ENCODE measurements around the gene INO80B. TPM values are rescaled to one million over a fixed set of nuclear protein-coding genes. Genes with fewer than 3 reads are reported as not detected.
A peak's percentile ranks its signal among the peaks of the same experiment; 100 is the strongest.
"Not testable (repeated sequence)": the region's sequence is repeated elsewhere in the genome, so short reads cannot be mapped to it uniquely, and the experiment has no call there.

Gene INO80B
- polyA plus RNA-seq, 2 donors, result 33.4 to 44.9 TPM

DNA sequence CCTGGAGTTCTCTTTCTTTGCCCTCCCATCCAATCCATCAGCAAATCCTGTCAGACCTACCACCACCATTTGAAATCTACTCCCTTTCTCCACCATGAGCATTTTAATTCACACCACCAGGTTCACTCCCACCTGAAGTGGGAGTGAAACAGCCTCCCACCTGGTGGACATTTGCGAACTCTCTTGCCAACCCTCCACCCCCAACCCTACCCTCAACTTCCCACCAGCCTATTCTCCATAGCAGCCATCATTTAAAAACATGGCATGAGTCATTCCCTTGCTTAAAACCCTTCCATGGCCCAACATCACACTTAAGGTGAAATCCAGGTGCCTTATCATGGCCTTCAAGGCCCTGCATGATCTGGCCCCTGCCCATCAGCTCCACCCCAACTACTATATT, 16.6 kb upstream of the INO80B start:
- 91 to 92% methylated on average over 1 of the region's 1 CpG for WGBS, 2 donors
- Histone ChIP-seq H3K36me3 (ENCODE audit: control insufficient read depth in 2 of 2, insufficient read depth in 2 of 2, low read length in 1 of 2) (peaks cover 0 to 6% of the 10 kb centered on the region in 2 donors), H3K27ac (ENCODE audit: low read depth in 2 of 2, low read length in 1 of 2) (no peak overlapping the region), H3K9me3 (ENCODE audit: control insufficient read depth in 2 of 2, insufficient read depth in 1 of 2, low read depth in 1 of 2, low read length in 1 of 2) (no peaks in the 10 kb centered on the region), H3K4me3 (ENCODE audit: low read depth in 1 of 2, low read length in 2 of 2) (no peak overlapping the region), H3K4me1 (ENCODE audit: control insufficient read depth in 2 of 2, insufficient read depth in 2 of 2, low read length in 1 of 2) (peaks cover 12 to 13% of the 10 kb centered on the region in 2 donors), H3K27me3 (ENCODE audit: control insufficient read depth in 1 of 2, insufficient read depth in 2 of 2, low read length in 2 of 2) (no peaks in the 10 kb centered on the region)

DNA sequence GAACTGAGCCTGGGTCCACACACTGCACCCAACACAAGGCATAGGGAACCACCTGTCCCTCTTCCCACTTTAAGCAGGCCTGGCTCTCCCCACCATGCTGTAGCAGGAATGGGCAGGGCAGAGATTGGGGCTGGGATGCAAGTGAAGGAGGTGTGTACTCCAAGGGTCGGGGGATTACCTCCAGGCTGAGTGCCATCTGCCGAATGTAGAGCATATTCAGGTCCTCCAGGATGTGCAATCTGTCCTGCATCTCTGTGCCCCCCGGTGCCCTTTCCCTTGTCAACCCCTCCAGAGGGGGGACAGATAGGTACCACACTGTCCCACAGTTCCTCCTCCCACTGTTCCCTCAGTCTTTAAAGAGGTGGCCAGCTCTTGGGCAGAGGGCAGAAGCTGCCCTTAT, 15.5 kb upstream of the INO80B start:
- Histone ChIP-seq H3K4me3 (ENCODE audit: low read depth in 1 of 2, low read length in 2 of 2) (peak overlapping the region; percentile 14 to 55), H3K27ac (ENCODE audit: low read depth in 2 of 2, low read length in 1 of 2) (peak overlapping the region in 1 of 2 donors; percentile 33)
- WGBS, 2 donors, result 26 to 45% methylated on average over 3 of the region's 3 CpGs

DNA sequence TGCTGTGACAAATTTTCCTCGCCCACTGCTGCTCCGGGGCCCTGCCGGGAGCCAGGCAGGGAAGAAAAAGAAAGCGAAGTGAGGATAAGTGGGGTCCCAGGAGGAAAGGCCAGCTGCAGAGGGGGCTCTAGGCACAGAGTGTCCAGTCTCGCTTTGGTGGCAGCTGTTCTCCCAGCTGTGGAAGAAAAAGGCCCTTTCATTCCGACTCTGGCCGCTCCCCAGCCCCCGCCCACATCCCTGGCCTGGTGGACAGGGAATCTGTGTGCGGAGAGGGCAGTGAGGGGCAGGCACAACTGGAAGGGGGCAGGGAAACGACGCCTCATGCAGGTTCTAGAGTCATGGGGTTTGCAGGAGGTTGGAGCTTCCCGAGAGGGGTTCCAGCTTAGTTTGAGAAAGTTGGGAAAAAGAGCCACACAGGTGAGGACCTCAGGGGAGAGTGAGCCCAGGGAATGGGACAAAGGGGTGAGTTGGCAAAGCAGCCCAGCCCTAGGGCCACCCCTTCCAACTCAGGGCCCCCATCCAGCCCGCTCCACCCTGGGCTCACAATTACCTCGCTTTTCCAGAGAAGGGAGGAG, 15.0 kb upstream of the INO80B start:
- WGBS, 2 donors, result 18 to 21% methylated on average over 13 to 14 of the region's 14 CpGs
- H3K4me1 ChIP-seq (ENCODE audit: control insufficient read depth in 2 of 2, insufficient read depth in 2 of 2, low read length in 1 of 2), result peaks cover 12 to 13% of the 10 kb centered on the region in 2 donors
- H3K36me3 ChIP-seq (ENCODE audit: control insufficient read depth in 2 of 2, insufficient read depth in 2 of 2, low read length in 1 of 2), result peaks cover 0 to 6% of the 10 kb centered on the region in 2 donors
- H3K9me3 ChIP-seq (ENCODE audit: control insufficient read depth in 2 of 2, insufficient read depth in 1 of 2, low read depth in 1 of 2, low read length in 1 of 2), result no peaks in the 10 kb centered on the region
- H3K27me3 ChIP-seq (ENCODE audit: control insufficient read depth in 1 of 2, insufficient read depth in 2 of 2, low read length in 2 of 2), result no peaks in the 10 kb centered on the region
- H3K27ac ChIP-seq (ENCODE audit: low read depth in 2 of 2, low read length in 1 of 2), result peak overlapping the region; percentile 66 to 88
- peak overlapping the region; percentile 55 to 63 for H3K4me3 ChIP-seq (ENCODE audit: low read depth in 1 of 2, low read length in 2 of 2)

More for the DNA sequence above, 15.5 kb upstream of the INO80B start:
- H3K9me3 ChIP-seq (ENCODE audit: control insufficient read depth in 2 of 2, insufficient read depth in 1 of 2, low read depth in 1 of 2, low read length in 1 of 2), result no peaks in the 10 kb centered on the region
- peaks cover 12 to 13% of the 10 kb centered on the region in 2 donors for H3K4me1 ChIP-seq (ENCODE audit: control insufficient read depth in 2 of 2, insufficient read depth in 2 of 2, low read length in 1 of 2)
- H3K36me3 ChIP-seq (ENCODE audit: control insufficient read depth in 2 of 2, insufficient read depth in 2 of 2, low read length in 1 of 2), result peaks cover 0 to 6% of the 10 kb centered on the region in 2 donors
- H3K27me3 ChIP-seq (ENCODE audit: control insufficient read depth in 1 of 2, insufficient read depth in 2 of 2, low read length in 2 of 2), result no peaks in the 10 kb centered on the region

DNA sequence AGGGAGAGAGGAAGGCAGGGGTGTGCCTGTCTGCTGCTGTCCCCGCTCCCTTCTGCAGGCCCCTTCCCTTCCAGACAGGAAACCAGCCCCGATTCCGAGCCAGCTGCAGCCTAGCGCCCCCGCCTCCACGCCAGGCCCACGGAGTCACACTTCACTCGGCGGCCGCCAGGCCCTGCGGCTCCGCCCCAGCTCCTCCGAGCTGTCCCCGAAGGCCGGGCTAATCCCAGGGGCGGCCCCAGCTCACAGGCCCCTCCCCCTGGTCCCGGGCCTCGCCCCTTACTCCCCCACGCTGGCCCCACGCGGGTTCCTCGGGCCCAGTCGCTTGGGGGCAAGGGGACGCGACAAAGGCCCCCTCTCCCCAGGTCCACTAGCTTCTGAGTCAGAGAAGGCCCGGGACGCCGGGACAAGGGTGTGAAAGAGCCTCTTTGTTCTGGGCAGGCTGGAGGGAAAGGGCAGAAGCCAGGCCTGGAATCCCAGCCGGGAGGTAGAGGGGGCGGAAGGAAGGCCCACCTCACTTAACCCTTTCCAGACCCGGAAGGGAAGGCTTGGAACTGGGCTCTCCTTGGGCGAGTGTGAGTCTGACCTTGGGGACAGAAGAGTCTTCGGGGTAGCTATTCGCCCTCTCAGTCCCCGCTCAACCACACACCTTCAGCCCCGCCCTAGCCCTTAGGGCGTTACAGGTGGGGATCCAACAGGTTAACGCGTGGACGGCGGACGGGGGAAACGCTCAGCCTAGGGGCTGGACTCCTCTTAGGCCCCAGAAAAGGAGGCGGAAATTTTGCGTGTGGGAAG, 14.3 kb upstream of the INO80B start:
- H3K4me1 ChIP-seq (ENCODE audit: control insufficient read depth in 2 of 2, insufficient read depth in 2 of 2, low read length in 1 of 2), result peaks cover 12 to 13% of the 10 kb centered on the region in 2 donors
- 11 to 13% methylated on average over 45 of the region's 45 CpGs for WGBS, 2 donors
- H3K9me3 ChIP-seq (ENCODE audit: control insufficient read depth in 2 of 2, insufficient read depth in 1 of 2, low read depth in 1 of 2, low read length in 1 of 2), result no peaks in the 10 kb centered on the region
- H3K27ac ChIP-seq (ENCODE audit: low read depth in 2 of 2, low read length in 1 of 2), result peak overlapping the region; percentile 82 to 88
- H3K4me3 ChIP-seq (ENCODE audit: low read depth in 1 of 2, low read length in 2 of 2), result peak overlapping the region; percentile 55 to 63
- H3K27me3 ChIP-seq (ENCODE audit: control insufficient read depth in 1 of 2, insufficient read depth in 2 of 2, low read length in 2 of 2), result no peaks in the 10 kb centered on the region
- peaks cover 0 to 6% of the 10 kb centered on the region in 2 donors for H3K36me3 ChIP-seq (ENCODE audit: control insufficient read depth in 2 of 2, insufficient read depth in 2 of 2, low read length in 1 of 2)

DNA sequence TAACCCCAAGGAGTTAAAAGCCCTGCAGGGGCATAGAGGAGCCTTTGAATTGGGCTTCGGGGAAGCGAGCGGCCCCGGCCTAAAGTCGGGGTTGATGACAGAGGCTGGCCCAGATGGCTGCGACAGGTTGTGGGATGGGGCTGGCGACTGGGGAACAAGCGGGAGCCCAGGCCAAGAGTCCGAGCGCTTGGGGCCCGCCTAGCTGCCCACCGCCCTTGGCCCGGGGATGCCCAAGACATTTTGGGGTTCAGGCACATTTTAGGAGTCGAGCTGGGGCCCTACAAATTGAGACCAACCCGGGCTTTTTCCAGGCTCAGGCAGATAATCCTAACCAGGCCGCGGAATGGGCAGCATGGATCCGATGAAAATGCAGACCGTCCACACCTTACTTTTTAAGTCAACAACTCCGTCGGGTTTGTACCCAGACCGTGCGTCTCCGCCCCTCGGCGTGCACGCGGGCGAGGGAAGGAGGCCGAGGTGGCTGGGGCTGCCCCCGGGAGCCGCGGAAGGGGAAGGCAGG, 13.7 kb upstream of the INO80B start:
- H3K36me3 ChIP-seq (ENCODE audit: control insufficient read depth in 2 of 2, insufficient read depth in 2 of 2, low read length in 1 of 2), result peaks cover 0 to 5% of the 10 kb centered on the region in 2 donors
- WGBS, 2 donors, result 23 to 36% methylated on average over 32 to 33 of the region's 33 CpGs
- no peaks in the 10 kb centered on the region for H3K27me3 ChIP-seq (ENCODE audit: control insufficient read depth in 1 of 2, insufficient read depth in 2 of 2, low read length in 2 of 2)
- H3K9me3 ChIP-seq (ENCODE audit: control insufficient read depth in 2 of 2, insufficient read depth in 1 of 2, low read depth in 1 of 2, low read length in 1 of 2), result no peaks in the 10 kb centered on the region
- H3K4me3 ChIP-seq (ENCODE audit: low read depth in 1 of 2, low read length in 2 of 2), result peak overlapping the region; percentile 55 to 63
- peaks cover 12 to 13% of the 10 kb centered on the region in 2 donors for H3K4me1 ChIP-seq (ENCODE audit: control insufficient read depth in 2 of 2, insufficient read depth in 2 of 2, low read length in 1 of 2)
- H3K27ac ChIP-seq (ENCODE audit: low read depth in 2 of 2, low read length in 1 of 2), result peak overlapping the region; percentile 82 to 88

DNA sequence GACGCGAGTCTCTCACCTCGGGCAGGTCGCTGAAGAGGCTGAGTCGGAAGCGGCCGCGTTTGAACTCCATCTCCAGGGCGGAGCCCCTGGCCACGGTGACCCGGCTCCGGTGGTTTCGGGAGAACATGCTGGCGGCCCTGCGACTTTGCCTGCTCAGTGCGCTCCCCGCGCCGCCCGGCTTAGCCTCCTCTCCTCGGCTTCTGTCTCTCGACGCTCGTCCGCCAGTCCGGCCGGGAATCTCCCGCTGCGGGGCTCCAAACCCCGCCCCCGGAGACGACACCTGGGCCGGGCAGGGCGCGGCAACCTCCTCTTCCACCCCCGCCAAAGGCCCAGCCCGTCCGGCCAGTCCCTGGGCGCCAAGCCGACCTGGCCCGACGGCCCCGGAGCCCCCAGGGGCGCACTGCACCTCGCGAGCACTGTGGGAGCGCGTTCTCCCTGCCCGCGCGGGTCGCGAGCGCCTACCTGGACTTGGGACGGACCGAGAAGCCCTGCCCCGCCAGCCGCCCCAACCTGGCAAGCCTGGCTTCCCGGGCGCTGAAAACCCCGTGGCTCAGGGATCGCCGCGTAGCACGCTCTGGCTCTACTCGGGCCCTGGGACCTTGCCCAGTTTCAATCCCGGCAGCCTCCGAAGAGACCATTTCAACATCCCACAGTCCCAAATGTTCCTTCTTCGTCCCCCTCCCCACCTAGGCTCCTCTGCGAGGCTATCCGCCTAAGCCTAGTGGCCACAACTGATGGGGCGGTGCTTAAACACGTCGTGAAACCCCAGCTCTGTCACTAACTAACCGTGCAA, 13.0 kb upstream of the INO80B start, which contains the start of gene RTKN:
Gene RTKN, minus strand, starts transcription at position 248 of the 793 bp plus-strand sequence. Its CDS starts 121 bp downstream, at position 127.
- 12 to 19% methylated on average over 72 to 75 of the region's 75 CpGs for WGBS, 2 donors
- no peaks in the 10 kb centered on the region for H3K9me3 ChIP-seq (ENCODE audit: control insufficient read depth in 2 of 2, insufficient read depth in 1 of 2, low read depth in 1 of 2, low read length in 1 of 2)
- peaks cover 0 to 2% of the 10 kb centered on the region in 2 donors for H3K36me3 ChIP-seq (ENCODE audit: control insufficient read depth in 2 of 2, insufficient read depth in 2 of 2, low read length in 1 of 2)
- peak within 1 kb of the TSS; percentile 82 to 88 for H3K27ac ChIP-seq (ENCODE audit: low read depth in 2 of 2, low read length in 1 of 2)
- H3K4me1 ChIP-seq (ENCODE audit: control insufficient read depth in 2 of 2, insufficient read depth in 2 of 2, low read length in 1 of 2), result peaks cover 12 to 13% of the 10 kb centered on the region in 2 donors
- no peaks in the 10 kb centered on the region for H3K27me3 ChIP-seq (ENCODE audit: control insufficient read depth in 1 of 2, insufficient read depth in 2 of 2, low read length in 2 of 2)
- peak within 1 kb of the TSS; percentile 55 to 63 for H3K4me3 ChIP-seq (ENCODE audit: low read depth in 1 of 2, low read length in 2 of 2)

DNA sequence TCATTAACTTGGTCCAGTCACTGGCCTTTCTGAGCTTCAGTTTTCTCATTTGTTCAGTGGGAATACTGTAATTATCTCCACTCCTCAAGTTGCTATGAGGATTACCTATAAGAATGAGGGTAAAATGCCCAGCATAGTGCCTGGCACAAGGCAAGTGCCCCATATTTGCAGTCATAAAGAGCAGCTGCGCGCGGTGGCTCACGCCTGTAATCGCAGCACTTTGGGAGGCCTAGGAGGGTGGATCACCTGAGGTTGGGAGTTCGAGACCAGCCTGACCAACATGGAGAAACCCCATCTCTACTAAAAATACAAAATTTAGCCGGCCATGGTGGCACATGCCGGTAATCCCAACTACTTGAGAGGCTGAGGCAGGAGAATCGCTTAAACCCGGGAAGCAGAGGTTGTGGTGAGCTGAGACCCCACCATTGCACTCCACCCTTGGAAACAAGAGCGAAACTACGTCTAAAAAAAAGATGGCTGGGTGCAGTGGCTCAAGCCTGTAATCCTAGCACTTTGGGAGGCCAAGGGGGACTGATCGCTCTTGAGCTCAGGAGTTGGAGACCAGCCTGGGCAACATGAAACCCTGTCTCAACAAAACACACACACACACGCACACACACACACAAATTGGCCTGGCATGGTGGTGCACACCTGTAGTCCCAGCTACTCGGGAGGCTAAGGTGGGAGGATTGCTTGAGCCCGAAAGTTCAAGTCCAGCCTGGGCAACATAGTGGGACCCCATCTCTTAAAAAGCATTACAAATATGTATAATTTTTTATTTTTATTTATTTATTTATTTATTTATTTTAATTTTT, 12.2 kb upstream of the INO80B start:
- Histone ChIP-seq H3K27ac (ENCODE audit: low read depth in 2 of 2, low read length in 1 of 2) (peak overlapping the region; percentile 82 to 88), H3K4me3 (ENCODE audit: low read depth in 1 of 2, low read length in 2 of 2) (peak overlapping the region; percentile 55 to 63), H3K4me1 (ENCODE audit: control insufficient read depth in 2 of 2, insufficient read depth in 2 of 2, low read length in 1 of 2) (peaks cover 12 to 13% of the 10 kb centered on the region in 2 donors)
- H3K36me3 ChIP-seq (ENCODE audit: control insufficient read depth in 2 of 2, insufficient read depth in 2 of 2, low read length in 1 of 2); H3K27me3 ChIP-seq (ENCODE audit: control insufficient read depth in 1 of 2, insufficient read depth in 2 of 2, low read length in 2 of 2); H3K9me3 ChIP-seq (ENCODE audit: control insufficient read depth in 2 of 2, insufficient read depth in 1 of 2, low read depth in 1 of 2, low read length in 1 of 2): not testable (repeated sequence)
- 81 to 92% methylated on average over 16 of the region's 16 CpGs for WGBS, 2 donors

DNA sequence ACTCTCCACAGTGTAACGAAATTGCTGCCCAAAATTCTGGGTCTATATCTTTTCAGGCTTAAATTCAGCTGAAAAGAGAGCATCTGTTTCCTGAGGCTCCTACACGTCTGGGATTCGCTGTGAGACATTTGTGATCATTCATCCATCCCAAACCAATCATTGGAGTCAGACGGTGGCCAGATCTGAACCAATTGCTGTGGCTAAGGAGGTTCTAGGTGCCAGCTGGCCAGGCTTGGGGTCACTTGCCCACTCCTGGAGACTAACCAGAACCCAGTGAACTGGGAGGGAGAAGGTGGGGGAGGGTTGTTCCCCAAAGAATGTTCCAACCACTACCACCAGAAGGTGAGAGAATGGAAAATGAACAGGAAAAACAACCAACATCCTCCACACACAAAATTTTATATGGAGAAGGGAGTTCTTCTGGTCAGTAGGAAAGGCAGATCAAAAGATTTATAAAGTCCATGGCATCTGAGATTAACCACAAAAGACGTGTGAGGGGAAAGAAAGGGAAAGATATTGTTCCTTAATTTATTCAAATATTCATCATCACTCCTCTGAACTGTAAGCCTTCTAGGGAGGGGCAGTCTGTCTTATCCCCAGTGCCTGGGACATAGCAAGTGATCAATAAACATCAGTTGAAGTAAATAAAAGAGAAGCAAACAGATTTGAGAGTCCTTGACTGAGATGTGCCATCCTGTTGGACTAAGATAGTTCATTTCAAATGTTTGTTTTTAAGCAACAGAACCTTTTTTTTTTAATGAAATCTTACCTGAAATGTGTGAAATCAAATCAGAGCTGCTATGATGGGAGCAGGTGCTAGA, 10.2 kb upstream of the INO80B start:
- Histone ChIP-seq H3K9me3 (ENCODE audit: control insufficient read depth in 2 of 2, insufficient read depth in 1 of 2, low read depth in 1 of 2, low read length in 1 of 2) (no peaks in the 10 kb centered on the region), H3K27me3 (ENCODE audit: control insufficient read depth in 1 of 2, insufficient read depth in 2 of 2, low read length in 2 of 2) (no peaks in the 10 kb centered on the region), H3K36me3 (ENCODE audit: control insufficient read depth in 2 of 2, insufficient read depth in 2 of 2, low read length in 1 of 2) (no peaks in the 10 kb centered on the region), H3K27ac (ENCODE audit: low read depth in 2 of 2, low read length in 1 of 2) (no peak overlapping the region), H3K4me3 (ENCODE audit: low read depth in 1 of 2, low read length in 2 of 2) (no peak overlapping the region), H3K4me1 (ENCODE audit: control insufficient read depth in 2 of 2, insufficient read depth in 2 of 2, low read length in 1 of 2) (peaks cover 9 to 10% of the 10 kb centered on the region in 2 donors)
- 34 to 37% methylated on average over 5 of the region's 5 CpGs for WGBS, 2 donors
